GM12875 (cell line): ENCODE measurements around the gene LMOD2.

Experiments used
- H3K4me3 ChIP-seq: one replicate; pipeline ENCODE4 v1.5.1; 2011; ENCODE audit warnings: low read depth, low read length, control low read depth
- CTCF ChIP-seq: IDR thresholded peaks from 2 replicates; pipeline ENCODE4 v1.5.1; 2011; ENCODE audit warnings: low read depth, mild to moderate bottlenecking, control low read depth, inconsistent platforms, low read length, moderate library complexity, borderline replicate concordance; ENCODE audit not compliant: insufficient read depth

The LMOD2 gene

GRCh38 chr7:123652406-123652805 is 3.3 kb upstream of the LMOD2 start:
- TF ChIP-seq CTCF: no peak
- no peak overlapping the region for H3K4me3 ChIP-seq

- H3K4me3 ChIP-seq: no peak overlapping the region
- TF ChIP-seq CTCF: no peak
Observed at GRCh38 chr7:123653162-123653561, 2.5 kb upstream of the LMOD2 start.

GRCh38 chr7:123656544-123657303 is 1.1 kb downstream of the LMOD2 start:
- no peak for TF ChIP-seq CTCF

GRCh38 chr7:123657304-123657685 is 1.6 kb downstream of the LMOD2 start:
- no peak for TF ChIP-seq CTCF

More at GRCh38 chr7:123656544-123657303, 1.1 kb downstream of the LMOD2 start:
- no peak overlapping the region for H3K4me3 ChIP-seq

GRCh38 chr7:123658023-123658422 is 2.4 kb downstream of the LMOD2 start:
- H3K4me3 ChIP-seq: no peak overlapping the region
- no peak for TF ChIP-seq CTCF

More at GRCh38 chr7:123657304-123657685, 1.6 kb downstream of the LMOD2 start:
- no peak overlapping the region for H3K4me3 ChIP-seq

- no peak overlapping the region for H3K4me3 ChIP-seq
- TF ChIP-seq CTCF: no peak
Observed at GRCh38 chr7:123660514-123661354, 5.1 kb downstream of the LMOD2 start.
